Mesendoderm (in vitro differentiated cells): Measurements from ENCODE around the gene PARD3B.

Experiments used
- DNase-seq: peaks from one replicate; pipeline ENCODE4 v3.0.0; 2013
- H2AK5ac ChIP-seq: 2 replicates; pipeline ENCODE4 v1.6.1; 2013; ENCODE audit warnings: low read length, inconsistent platforms
- H2BK120ac ChIP-seq: 2 replicates; pipeline ENCODE4 v1.6.1; 2013; ENCODE audit warnings: low read depth, mild to moderate bottlenecking, low read length, moderate library complexity, mixed read lengths
- H2BK15ac ChIP-seq: replicated peaks from 2 replicates; pipeline ENCODE4 v1.6.1; 2013; ENCODE audit warnings: low read depth, mild to moderate bottlenecking, moderate library complexity
- H2BK5ac ChIP-seq: 2 replicates; pipeline ENCODE4 v1.6.1; 2013; ENCODE audit warnings: low read length, inconsistent platforms
- H3K18ac ChIP-seq: 2 replicates; pipeline ENCODE4 v1.6.1; 2013; ENCODE audit warnings: mild to moderate bottlenecking, low read length, mixed read lengths
- H3K23ac ChIP-seq: one replicate; pipeline ENCODE4 v1.6.1; 2013; ENCODE audit warnings: low read length
- H3K27ac ChIP-seq: 2 replicates; pipeline ENCODE4 v1.5.1; 2013; ENCODE audit warnings: low read depth, mild to moderate bottlenecking, inconsistent platforms, low read length, moderate library complexity
- H3K27me3 ChIP-seq: 2 replicates; pipeline ENCODE4 v1.6.1; 2013; ENCODE audit warnings: low read length, control low read depth, mild to moderate bottlenecking, inconsistent platforms; ENCODE audit not compliant: insufficient read depth, poor library complexity
- H3K36me3 ChIP-seq: 2 replicates; pipeline ENCODE4 v1.6.1; 2013; ENCODE audit warnings: low read length, inconsistent platforms; ENCODE audit not compliant: control insufficient read depth, insufficient read depth
- H3K4ac ChIP-seq: one replicate; pipeline ENCODE4 v1.6.1; 2013; ENCODE audit warnings: low read depth, mild to moderate bottlenecking, low read length, moderate library complexity
- H3K4me1 ChIP-seq: 2 replicates; pipeline ENCODE4 v1.6.1; 2013; ENCODE audit warnings: low read depth, low read length, inconsistent platforms; ENCODE audit not compliant: control insufficient read depth
- H3K4me2 ChIP-seq: 2 replicates; pipeline ENCODE4 v1.6.1; 2013; ENCODE audit warnings: low read length
- H3K4me3 ChIP-seq: 2 replicates; pipeline ENCODE4 v1.5.1; 2013; ENCODE audit warnings: mild to moderate bottlenecking, low read length
- H3K56ac ChIP-seq: one replicate; pipeline ENCODE4 v1.6.1; 2013; ENCODE audit warnings: low read length
- H3K79me1 ChIP-seq: 2 replicates; pipeline ENCODE4 v1.6.1; 2013; ENCODE audit warnings: low read length, inconsistent platforms
- H3K79me2 ChIP-seq: 2 replicates; pipeline ENCODE4 v1.6.1; 2013; ENCODE audit warnings: mild to moderate bottlenecking, low read length; ENCODE audit not compliant: control insufficient read depth, insufficient read depth
- H3K9ac ChIP-seq: 2 replicates; pipeline ENCODE4 v1.6.1; 2013; ENCODE audit warnings: low read length, inconsistent platforms
- H4K5ac ChIP-seq: one replicate; pipeline ENCODE4 v1.6.1; 2013; ENCODE audit warnings: low read length
- H4K8ac ChIP-seq: one replicate; pipeline ENCODE4 v1.6.1; 2013; ENCODE audit warnings: low read depth, mild to moderate bottlenecking, control low read depth, low read length, moderate library complexity
- WGBS: extraction: QIAGEN DNeasy Blood & Tissue Kit; methylation state at CpG from one replicate; pipeline ENCODE4 v1.1.7; 2013; ENCODE audit warnings: low lambda C conversion rate, missing lambda C conversion rate; ENCODE audit not compliant: insufficient coverage; ENCODE audit errors: extremely low coverage; 5-methylcytosine and 5-hydroxymethylcytosine counted together

The PARD3B gene

DNA sequence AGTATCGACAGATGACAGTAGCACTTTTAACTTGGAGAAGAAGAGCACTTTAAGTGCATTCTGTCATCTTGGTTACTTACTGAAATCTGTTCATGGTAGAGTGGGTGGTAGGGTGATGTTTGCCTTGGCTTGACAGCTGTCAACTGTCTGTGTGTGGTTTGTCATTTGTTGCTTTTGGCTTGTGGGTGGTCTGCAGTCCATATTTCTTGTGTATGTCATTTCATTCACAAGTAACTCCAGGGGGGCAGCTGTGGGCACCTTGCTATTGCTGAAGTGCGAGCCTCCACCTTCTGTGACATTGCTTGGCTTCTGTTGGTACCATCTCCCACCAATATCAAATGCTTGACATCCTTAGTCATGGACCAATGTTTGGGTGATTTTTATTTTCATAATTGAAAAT, 825.5 kb downstream of the PARD3B start:
- Histone ChIP-seq H2BK15ac (no peak overlapping the region), H3K9ac (no peak overlapping the region), H2BK120ac (no peak overlapping the region), H4K8ac (no peak overlapping the region), H4K5ac (no peak overlapping the region), H3K79me1 (no peaks in the 10 kb centered on the region), H3K56ac (no peak overlapping the region), H3K23ac (no peak overlapping the region), H3K27ac (no peak overlapping the region), H3K4ac (no peak overlapping the region), H3K27me3 (no peaks in the 10 kb centered on the region), H3K79me2 (no peaks in the 10 kb centered on the region), H3K36me3 (no peaks in the 10 kb centered on the region), H2AK5ac (no peak overlapping the region), H3K4me3 (no peak overlapping the region), H2BK5ac (no peak overlapping the region), H3K4me1 (no peaks in the 10 kb centered on the region), H3K4me2 (no peak overlapping the region), H3K18ac (no peak overlapping the region)
- DNase-seq = no peak
- no CpG with 5 or more reads among the region's 2 CpGs for WGBS

DNA sequence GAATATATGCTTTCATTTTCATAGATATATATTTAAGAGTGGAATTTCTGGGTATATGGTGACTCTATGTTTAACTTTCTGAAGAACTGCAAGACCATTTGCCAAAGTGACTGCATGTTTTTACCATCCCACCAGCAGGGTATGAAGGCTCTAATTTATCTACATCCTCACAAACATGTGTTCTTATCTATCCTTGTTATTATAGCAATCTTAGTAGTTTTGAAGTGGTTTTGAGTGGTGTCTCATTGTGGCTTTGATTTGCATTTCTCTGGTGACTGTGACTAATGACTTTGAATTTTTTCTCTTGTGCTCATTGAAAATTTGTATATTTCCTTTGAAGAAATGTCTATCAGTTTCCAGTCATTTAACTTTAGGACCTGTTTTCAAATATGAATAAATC, 826.9 kb downstream of the PARD3B start:
- Histone ChIP-seq H3K56ac (no peak overlapping the region), H2BK5ac (no peak overlapping the region), H3K36me3 (no peaks in the 10 kb centered on the region), H3K4ac (no peak overlapping the region), H3K23ac (no peak overlapping the region), H3K18ac (no peak overlapping the region), H2BK15ac (no peak overlapping the region), H2BK120ac (no peak overlapping the region), H3K9ac (no peak overlapping the region), H3K27ac (no peak overlapping the region), H3K4me2 (no peak overlapping the region), H4K8ac (no peak overlapping the region), H2AK5ac (no peak overlapping the region), H3K4me1 (no peaks in the 10 kb centered on the region), H3K27me3 (no peaks in the 10 kb centered on the region), H3K4me3 (no peak overlapping the region), H3K79me1 (no peaks in the 10 kb centered on the region), H4K5ac (no peak overlapping the region), H3K79me2 (no peaks in the 10 kb centered on the region)
- no peak for DNase-seq

DNA sequence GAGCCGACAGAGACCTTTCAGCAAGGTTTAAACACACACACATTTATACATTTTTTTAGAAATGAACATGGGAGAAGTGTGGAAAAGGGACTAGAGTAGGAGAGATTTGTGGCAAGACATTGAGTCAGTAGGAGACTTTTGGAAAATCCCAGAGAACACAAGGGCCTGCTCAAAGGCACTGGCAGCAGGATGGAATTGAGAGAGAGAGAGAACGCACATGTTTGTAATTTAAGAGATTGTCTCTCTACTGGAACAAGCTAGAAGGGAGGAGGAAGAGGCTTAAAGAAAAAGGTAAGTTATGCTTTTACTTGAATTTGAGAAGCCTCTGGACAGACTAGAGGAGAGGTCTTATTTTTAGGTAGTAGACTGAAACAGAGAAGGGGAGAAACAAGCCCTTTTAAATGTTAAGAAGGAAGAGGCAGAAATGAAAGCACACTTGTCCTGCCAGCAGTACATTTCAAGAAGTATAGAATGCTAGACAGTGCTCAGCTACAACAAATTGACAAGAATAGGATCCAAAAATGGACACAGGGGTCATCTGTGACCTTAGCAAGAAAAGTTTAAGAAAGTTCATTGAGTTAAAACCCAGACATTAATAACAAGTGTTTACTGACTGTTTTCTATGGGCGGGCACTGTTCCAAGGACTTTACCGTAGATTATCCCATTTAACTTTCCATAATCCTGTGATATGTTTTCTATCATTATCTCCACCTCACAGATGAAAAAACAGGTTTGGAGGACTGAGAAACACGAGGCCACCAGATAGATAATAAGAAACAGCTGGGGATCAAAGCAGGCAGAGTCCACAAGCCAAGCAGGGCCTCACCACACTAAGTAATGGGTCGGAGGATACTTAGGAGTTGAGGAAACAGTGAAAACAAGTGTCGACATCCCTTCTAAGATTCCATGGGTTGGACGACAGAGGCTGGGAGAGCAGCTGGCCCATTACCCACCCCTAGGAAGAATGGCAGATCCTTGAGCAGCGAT, 830.5 kb downstream of the PARD3B start:
- Histone ChIP-seq H3K9ac (no peak overlapping the region), H2BK15ac (no peak overlapping the region), H3K56ac (no peak overlapping the region), H3K27me3 (no peaks in the 10 kb centered on the region), H3K18ac (no peak overlapping the region), H3K4me1 (no peaks in the 10 kb centered on the region), H4K5ac (no peak overlapping the region), H4K8ac (no peak overlapping the region), H3K23ac (no peak overlapping the region), H3K27ac (no peak overlapping the region), H2BK120ac (no peak overlapping the region), H3K4me2 (no peak overlapping the region), H3K4ac (no peak overlapping the region), H3K79me1 (no peaks in the 10 kb centered on the region), H2AK5ac (no peak overlapping the region), H2BK5ac (no peak overlapping the region), H3K79me2 (no peaks in the 10 kb centered on the region), H3K36me3 (no peaks in the 10 kb centered on the region), H3K4me3 (no peak overlapping the region)
- WGBS = no CpG with 5 or more reads among the region's 9 CpGs
- no peak for DNase-seq

DNA sequence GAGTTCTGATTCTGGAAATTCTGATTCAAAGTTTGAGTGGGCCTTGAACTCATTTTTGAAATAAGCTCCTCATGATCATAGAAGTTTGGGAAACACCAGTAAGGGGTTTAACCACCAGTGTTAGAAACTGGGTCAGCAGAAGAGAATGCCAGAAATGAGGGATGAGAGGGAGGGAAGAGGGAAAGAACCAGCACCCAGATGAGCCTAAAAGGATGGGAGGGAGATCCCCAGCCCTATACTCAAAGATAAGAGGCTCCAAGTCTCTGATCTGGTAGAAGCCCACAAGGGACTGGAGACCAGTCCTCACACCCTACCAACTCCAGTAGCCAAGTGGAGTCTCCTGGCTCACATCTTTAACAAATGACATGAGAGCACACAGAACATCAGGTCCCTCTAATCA, 832.0 kb downstream of the PARD3B start:
- H3K27me3 ChIP-seq = no peaks in the 10 kb centered on the region
- H4K5ac ChIP-seq = no peak overlapping the region
- H3K79me1 ChIP-seq = no peaks in the 10 kb centered on the region
- H3K18ac ChIP-seq = no peak overlapping the region
- H4K8ac ChIP-seq = no peak overlapping the region
- no peak overlapping the region for H3K4me2 ChIP-seq
- no peaks in the 10 kb centered on the region for H3K4me1 ChIP-seq
- H3K4me3 ChIP-seq = no peak overlapping the region
- H2AK5ac ChIP-seq = no peak overlapping the region
- no peak overlapping the region for H3K27ac ChIP-seq
- H2BK120ac ChIP-seq = no peak overlapping the region
- no peak overlapping the region for H3K56ac ChIP-seq
- no peaks in the 10 kb centered on the region for H3K79me2 ChIP-seq
- no peak for DNase-seq
- H3K4ac ChIP-seq = no peak overlapping the region
- no peak overlapping the region for H3K9ac ChIP-seq
- H2BK15ac ChIP-seq = no peak overlapping the region
- H3K36me3 ChIP-seq = no peaks in the 10 kb centered on the region
- no peak overlapping the region for H2BK5ac ChIP-seq
- no peak overlapping the region for H3K23ac ChIP-seq

DNA sequence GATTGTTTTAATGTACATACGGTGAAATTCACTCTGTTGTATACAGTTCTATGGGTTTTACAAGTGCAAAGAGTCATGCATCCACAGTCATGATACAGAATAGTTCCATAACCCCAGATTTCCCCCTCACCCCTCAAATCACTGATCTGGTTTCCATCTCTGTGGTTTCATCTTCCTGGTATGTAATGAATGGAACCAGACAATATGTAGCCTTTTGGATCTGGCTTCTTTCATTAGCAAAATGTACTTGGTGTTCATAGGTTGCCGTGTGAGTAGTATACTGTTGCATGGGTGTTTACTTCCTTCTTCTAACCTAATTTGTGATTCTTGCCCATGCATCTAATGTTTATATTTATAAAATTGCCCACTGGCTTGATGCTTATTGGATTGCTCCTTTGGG, 838.3 kb downstream of the PARD3B start:
- Histone ChIP-seq H3K4me3 (no peak overlapping the region), H3K4ac (no peak overlapping the region), H2BK5ac (no peak overlapping the region), H3K4me2 (no peak overlapping the region), H3K36me3 (no peaks in the 10 kb centered on the region), H2BK120ac (no peak overlapping the region), H3K23ac (no peak overlapping the region), H3K56ac (no peak overlapping the region), H3K79me2 (no peaks in the 10 kb centered on the region), H3K79me1 (no peaks in the 10 kb centered on the region), H3K9ac (no peak overlapping the region), H3K18ac (no peak overlapping the region), H3K4me1 (no peaks in the 10 kb centered on the region), H3K27me3 (no peaks in the 10 kb centered on the region), H2BK15ac (no peak overlapping the region), H4K5ac (no peak overlapping the region), H3K27ac (no peak overlapping the region), H2AK5ac (no peak overlapping the region), H4K8ac (no peak overlapping the region)
- DNase-seq = no peak
- WGBS = no CpG with 5 or more reads among the region's 2 CpGs

DNA sequence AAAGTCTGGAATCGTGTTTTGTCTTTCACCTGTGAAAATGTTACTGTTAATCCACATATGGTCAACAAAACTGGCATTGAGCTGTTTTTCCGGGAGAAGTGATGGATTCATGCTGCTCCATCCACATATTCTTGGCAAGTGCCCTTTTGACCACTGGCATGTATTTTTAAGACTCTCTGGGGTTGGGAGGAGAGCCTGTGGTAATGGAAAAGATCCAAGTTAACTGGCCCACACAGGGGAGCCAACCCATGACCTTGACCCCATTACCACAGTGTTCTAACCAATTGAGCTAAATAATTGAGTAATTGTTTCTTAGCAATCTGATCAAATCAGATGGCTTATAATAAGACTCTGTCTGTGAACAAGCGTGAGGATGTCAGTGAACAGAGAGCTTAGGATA, 840.8 kb downstream of the PARD3B start:
- Histone ChIP-seq H3K27ac (no peak overlapping the region), H2BK15ac (no peak overlapping the region), H2AK5ac (no peak overlapping the region), H3K36me3 (no peaks in the 10 kb centered on the region), H2BK120ac (no peak overlapping the region), H3K23ac (no peak overlapping the region), H4K5ac (no peak overlapping the region), H3K79me2 (no peaks in the 10 kb centered on the region), H3K4me1 (no peaks in the 10 kb centered on the region), H3K4me3 (no peak overlapping the region), H3K4ac (no peak overlapping the region), H3K4me2 (no peak overlapping the region), H3K79me1 (no peaks in the 10 kb centered on the region), H3K9ac (no peak overlapping the region), H2BK5ac (no peak overlapping the region), H3K18ac (no peak overlapping the region), H4K8ac (no peak overlapping the region), H3K56ac (no peak overlapping the region), H3K27me3 (no peaks in the 10 kb centered on the region)
- WGBS = no CpG with 5 or more reads among the region's 3 CpGs
- no peak for DNase-seq
